Stimulated activated CD4-positive, alpha-beta T cell treated with anti-CD3 and anti-CD28 coated beads, Interleukin-1b, Interleukin-23, amount 100 ng/mL, for 48 hours (primary cell): Measurements from ENCODE around the gene SYT7.

Source experiments
- DNase-seq: peaks from one replicate; pipeline ENCODE4 v3.0.0-alpha.2; 2020

The SYT7 gene

DNA sequence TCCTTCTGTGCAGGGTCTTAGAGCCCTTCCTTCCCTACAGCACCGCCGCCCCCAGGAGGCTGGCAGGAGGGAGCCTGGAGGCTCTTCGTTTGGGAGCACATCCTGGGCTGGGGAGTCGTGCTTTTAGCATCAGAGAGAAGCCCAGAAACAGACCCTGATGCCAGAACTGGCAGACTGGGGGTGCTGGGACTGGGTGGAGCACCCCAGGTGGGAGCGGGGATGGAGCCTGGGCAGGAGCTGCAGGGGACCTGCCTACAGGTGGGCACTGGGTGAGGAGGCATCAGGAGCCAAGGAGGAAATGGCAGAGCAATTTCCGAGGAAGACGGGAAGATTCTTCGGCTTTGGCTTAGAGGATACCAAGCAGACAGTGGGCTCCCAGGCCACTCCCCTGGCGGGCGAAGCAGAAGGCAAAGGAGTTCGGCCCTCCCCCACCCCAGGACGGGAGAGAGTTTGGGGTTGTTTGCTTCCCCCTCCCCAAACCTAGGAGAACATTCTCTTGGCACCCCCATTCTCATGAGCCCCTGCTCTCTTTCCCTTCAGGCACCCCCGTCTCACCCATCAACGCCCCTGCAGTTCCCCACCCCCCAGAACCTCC lies 1.1 kb downstream of the SYT7 start:
- no peak for DNase-seq

DNA sequence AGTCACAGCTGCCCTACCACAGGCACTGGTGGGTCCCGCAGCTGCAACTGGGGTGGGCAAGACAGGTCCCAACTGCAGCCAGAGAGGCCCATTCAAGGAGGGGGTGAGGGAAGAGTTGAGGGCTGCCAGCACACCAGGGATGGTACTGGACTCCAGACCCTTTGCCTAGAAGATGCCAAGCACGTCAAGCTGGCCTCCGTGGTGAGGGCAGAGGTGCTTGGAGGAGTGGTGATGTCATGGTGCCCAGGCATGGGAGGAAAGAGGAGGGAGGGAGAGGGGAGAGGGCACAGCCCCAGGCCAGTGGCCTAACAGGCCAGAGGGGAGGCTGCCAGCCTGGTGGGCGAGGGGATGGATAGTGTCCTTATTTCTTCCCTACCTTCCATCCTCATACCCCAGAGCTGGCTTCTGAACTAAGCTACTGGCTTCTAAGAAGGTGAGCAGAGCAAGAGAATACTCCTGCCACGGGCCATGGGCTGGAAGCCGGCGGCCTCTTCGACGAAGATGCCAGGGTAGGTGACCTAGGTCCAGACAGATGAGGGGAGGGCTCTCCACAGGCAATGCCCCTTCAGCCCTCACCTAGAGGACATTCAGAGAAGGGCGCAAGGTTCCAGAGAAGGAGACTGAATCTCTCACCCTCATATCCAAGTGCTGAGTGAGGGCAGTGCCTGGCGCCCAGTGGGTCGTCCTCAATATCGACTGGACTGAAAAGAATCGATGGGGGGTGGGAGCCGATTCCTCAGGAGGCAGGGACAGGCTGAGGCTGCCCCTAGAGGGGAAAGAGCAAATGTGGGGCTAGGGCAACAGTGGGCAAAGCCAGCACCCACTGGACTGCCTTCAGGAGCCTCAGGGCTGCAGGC lies 1.8 kb downstream of the SYT7 start:
- no peak for DNase-seq

DNA sequence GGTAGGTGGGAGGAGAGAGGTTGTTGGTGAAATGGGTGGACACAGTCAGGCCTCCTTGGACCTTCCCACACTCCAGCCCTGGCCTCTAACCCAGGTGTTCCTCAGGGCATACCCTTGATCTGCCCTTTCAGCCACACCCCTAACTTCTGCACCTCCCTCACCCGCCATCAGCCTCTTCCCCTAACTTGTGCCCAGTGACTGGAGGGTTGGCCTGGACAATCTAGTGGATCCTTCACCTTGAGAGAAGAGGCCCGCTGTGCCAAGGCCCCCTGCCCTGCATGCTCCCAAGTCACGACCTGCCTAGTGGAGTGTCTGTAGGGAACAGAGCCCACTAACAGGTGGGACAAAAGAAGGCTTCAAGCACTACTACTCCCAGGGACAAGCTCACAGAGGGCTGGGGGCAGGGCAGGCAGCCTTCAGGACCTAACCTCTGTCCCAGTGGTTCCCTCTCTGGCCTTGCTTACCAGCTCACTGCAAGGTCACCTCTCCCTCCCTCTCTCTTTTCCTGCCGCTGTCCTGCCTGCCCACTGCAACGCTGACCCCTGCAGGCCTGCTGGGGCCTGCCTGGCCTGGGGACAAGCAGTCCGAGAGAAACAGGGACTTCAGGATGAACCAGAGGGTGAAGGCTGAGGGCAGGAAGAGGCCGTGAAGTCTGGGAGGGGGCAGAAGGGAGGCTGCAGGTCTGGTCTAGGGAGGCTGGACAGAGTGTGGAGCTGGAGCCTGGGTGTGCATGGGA lies 3.3 kb downstream of the SYT7 start:
- DNase-seq = no peak

DNA sequence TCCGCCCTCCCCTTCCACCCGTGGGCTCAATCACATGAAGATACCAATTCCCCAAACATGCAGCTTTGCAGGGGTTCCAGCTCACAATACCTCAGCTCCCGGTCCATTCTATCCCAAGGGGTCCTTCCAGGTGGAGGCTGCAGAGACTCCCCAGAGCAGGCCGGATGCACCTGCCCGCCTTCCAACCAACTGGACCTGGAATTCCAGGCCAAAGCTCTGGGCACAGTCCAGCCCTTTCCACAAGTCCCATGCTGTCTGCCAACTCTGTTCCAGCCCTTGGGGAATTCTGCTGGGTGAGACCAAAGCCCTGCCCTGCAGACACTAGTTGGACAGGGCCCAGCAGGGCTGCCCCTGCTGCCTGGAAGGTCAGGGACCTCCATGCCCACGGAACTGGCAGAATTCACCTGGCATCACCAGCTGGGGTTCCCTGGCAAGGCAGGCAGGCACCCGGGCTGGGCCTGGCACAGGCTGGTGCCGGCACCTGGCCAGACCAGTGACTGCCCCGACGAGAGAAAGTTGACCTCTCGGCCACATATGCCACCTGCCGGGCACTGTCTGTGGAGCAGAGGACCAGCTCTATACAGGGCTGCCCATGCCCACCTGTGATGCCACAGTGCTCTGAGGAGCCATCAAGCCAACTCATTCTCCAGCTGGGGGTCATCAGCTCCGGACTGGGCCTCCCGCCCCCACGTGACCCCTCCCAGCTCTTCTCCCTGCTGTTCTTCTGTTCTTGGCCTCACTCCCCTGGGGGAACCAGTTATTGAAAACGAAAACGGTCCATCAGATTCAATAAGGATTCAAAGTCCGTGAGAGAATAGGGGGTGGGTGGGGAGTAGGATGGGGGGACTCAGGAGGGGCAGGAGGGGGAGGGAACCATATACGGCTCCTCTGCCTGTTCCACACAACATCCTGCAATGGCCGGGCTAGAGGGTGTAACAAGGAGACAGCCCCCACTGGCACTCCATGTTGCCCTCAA lies 4.7 kb downstream of the SYT7 start:
- no peak for DNase-seq

DNA sequence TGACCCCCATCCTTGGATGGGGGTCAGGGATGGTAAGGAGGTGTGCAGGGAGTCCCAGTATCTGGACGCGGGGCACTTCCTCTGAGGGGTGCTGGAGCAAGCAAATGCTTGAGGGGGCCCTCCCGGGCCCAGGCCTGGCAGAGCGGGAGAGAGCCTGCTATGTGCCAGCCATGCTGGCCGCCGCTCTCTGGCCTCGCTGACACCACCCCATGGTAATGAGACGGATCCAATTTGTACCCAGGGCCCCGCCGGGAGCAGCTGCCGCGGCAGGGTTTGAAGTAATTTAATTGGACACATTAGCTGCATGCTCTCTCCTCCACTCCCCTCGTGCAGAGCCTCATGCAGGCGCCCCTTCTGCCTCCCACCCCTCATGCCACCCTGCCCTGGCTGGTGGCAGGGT lies 6.3 kb downstream of the SYT7 start:
- DNase-seq = no peak

DNA sequence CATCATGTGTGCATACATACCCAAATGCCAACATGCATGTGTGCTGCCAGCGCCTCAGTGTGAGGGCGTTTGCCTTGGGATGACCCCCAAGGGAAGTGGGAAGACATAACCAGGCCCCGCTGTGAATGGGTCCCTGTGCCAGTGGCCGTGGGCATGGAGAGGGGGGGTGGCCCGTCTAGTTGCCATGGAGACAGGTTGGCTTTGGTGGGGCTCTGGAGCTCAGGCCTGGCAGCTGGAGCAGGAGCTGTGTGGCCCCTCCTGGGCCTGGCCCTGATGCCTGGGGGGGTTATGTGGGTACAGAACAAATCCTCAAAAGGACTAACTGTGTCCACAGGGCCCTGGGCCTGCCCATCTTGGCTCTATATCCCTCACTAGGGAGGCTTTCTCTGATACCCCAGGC lies 8.0 kb downstream of the SYT7 start:
- no peak for DNase-seq

DNA sequence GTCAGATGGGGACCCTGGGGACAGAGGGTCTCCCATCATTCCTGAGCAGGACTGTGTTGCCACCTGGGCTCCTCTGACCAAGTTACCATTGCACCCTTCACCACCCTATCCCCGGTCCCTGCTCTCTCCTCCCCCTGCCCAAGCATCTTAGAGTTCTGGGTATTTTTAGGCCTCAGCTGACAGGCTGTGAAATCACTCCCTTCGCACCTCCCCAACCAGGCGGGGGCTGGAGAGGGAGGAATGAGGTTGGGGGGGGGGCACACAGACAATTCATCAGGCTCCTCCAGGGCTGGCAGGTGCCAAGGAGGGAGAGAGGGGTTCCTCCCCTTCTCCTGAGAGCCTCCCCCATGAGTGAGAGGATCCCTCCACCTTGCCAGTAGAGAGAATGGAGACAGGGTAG lies 9.0 kb downstream of the SYT7 start:
- no peak for DNase-seq

DNA sequence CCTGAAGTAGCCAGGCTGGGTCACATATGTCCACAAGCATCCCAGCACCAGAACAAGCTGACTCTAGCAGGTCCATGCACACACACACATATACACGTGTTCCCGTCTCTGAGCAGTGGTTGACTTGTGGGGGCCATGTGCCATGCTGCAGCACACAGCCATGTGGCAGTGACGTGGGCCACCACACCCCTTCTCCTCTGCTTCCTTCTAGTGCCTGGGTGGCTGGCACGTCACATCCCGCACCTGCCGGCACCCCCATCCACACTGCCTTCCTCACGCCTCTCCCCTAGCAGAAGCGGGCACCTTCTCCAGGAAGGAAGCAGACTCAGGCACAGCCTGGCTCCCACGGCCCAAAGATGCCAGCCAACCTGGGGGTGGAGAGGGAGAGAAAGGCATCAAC lies 9.5 kb downstream of the SYT7 start:
- no peak for DNase-seq

DNA sequence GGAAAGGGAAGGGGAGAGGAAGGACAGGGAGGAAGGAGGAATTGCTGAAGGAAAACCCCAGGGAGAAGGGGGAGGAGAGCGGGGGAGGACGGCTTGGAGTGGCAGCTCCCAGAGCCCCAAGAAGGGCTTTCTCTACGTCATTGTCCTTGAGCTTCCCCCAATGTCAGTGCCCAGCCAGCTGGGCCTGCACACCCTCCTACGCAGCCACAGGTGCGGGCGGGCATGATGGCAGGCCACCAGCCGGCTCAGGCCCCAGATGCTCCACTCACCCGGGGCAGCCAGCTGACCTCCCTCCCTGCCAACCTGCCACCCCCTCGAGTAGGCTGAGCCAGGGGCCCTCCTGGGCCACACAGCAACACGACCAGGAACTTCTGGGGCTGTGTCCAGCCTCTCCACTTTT lies 11.2 kb downstream of the SYT7 start:
- DNase-seq = no peak

DNA sequence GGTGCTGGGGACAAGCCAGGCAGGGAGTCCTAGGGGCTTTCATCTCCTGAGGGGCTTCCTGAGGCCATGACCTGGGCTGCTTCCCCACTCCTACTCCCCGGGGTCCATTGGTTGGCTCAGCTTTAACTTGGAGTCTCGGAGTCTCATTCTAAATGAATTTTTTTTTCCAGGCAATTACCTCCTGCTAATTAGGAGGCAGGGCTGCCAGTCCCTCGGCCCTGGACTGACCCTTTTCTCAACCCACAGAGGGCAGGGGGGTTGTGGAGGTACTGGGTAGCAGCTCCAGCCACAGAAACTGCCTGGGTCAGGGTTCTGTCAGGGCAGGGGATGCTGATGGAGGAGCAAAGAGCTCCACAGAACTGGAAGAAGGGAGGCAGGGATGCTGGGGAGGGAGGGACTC lies 11.9 kb downstream of the SYT7 start:
- DNase-seq = no peak

DNA sequence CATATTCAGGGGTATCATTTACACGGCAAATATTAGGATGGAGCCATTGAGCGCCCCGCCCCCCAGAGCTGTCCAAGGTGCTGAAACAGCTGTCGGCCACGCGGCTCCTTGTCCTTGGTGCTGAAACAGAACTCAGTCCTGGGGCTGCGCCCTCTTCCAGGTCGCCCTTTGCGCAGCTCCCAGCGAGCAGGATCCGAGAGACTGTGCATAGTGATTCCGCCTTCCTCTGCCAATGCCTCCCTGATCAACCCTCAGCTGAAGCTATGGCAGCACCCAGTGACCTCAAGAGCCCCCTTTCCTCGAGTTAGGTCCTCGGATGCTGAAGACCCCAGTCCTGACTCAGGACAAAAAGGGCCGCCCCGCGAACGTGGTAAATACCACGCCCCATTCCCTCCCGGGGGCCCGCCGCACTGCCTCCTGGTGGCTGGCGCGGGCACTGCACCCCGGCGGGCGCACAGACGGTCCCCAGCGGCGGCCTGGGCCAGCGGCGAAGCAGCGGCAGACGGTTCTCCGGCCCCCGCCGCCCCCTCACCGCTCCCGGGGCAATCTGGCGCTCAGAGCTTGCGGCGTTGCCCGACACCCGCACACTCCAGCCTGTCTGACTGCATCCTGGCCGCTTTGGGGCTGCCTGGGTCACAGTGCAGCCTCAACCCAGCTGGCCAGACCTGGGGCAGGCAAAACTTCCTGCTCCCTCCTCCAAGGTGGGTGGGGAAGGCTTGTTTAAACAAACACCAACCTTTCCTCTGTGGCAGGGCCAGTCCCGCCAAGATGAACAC lies 13.4 kb downstream of the SYT7 start:
- peak; percentile 74 for DNase-seq

DNA sequence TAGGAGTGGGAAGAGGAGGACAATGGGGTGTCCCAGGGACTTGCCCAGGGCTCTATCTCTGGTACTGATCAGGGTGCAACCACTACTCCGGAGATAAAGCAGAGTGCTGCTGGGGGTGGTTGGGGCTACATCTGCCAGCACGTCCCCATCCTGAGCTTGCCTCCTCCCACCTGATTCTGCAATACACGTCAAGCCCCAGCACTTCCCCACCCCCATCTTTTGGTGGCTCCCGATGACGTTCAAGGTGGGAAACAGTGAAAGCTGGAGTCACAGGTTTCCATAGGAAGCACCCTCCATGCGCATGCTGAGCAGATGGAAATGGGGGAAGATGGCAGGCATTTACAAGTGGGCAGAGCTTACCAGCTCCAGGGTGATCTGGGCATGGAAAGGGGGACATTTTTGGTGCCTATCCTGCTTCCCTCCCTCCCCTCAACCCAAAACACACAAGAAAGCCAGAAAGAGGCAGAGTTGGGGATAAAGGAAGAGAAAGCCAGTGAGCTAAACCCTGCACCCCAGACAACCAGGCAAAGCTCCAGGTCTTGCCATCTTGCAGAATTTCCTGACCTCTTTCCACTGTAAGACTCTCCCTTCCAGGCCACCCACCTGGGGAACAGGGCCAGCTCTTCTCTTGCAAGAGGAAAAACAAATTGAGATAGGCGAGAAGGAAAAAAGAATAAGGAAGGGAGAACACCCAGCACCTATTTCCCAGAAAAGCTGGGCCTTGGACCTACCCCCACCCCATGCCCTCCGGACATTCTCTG lies 15.8 kb downstream of the SYT7 start:
- DNase-seq = no peak

DNA sequence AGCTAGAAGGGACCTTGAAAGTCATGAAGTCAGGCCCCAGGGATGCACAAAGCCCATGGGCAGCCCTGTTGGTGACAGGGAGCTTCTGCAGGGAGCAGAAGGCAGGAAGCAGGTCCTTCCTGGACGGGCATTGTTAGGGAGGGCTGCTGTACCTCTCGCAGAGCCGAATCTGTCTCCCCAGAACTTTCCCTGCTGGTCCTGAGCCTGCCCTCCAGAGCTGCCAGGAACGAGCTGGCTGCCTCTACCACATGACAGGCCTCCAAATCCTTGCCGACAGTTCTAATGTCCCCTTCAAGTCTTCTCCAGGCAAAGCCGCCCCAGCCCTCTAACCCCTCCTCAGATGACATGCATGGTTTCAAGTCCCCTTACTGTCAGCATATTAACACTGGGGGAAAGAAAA lies 20.1 kb downstream of the SYT7 start:
- DNase-seq = no peak

DNA sequence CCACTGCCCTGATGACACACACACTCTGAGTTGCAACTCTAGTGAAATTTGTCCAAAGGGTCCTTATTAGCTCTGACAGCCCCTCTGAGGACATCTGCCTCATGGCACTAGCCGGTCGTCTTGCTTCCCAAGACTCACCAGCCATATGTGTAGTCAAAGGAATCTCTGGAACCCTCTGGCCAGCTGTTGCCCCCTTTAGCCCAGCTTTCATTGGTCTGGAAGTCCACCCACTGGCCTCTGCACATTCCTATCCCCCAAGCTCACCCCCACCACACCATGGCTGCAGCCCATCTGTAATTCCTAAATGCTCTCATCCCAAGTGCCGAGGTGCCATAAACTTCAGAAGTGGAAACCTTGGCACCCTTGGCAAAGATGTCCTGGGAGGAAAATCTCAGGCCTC lies 24.3 kb downstream of the SYT7 start:
- no peak for DNase-seq

DNA sequence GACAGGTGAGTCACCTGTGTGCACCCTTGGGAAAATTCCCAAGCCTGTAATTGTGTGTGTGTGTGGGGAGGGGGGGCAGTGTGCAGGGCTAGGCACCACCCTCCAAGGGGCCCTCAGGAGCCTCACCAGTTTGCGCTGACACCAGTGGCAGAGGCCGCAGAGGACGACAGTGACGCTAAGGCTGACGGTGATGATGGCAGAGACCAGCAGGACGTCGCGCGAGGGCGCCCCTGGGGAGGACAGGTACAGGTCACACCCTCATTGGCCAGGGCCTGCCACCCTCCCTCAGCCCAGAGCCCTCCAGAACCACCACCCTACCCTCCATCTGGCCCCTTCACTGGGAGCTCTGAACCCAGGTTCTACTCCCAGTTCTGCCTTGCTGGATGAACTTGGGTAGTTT lies 24.9 kb downstream of the SYT7 start:
- DNase-seq = no peak

DNA sequence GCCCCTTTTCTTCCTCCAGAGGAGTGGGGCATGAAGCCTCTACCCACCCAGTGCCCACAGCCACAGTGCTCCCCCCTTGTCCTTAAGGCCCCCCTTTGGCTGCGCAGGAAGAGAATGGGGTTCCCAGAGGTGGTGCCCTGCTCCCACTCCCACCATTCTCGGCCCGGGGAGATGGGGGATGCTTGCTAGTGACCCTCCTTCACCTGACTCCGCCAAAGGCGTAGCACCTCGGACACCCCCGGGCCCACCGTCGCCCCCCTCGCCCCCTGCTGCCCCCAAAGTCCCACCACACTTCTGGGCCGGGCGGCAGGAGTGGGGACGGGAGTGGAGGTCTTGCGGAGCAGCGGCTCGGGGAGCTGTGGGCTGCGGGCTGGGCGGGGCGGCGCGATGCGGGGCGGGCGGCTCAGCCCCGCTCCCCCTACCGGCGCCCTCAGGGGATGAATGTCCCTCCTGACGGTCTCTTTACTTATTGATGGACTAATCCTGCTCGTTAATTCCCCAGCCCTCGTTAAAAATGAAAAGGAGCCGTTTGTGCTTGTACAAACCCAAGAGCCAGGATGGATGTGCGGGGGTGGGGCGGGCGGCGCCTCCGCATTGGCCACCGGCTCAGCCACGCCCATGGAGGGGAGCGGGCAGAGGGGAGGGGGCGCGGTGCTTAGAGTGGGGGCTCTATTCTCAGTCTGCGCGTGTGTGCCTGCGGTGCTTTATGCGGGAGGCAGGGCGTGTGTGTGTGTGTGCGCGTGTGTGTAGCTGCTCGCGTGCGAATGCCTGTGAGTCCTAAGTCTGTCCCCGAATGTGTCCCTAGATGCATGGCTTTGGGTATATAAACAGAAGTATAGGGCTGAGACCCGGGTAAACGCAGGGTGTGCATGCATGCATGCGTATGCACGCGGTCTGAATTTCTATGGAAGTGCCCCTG lies 25.6 kb downstream of the SYT7 start:
- no peak for DNase-seq

DNA sequence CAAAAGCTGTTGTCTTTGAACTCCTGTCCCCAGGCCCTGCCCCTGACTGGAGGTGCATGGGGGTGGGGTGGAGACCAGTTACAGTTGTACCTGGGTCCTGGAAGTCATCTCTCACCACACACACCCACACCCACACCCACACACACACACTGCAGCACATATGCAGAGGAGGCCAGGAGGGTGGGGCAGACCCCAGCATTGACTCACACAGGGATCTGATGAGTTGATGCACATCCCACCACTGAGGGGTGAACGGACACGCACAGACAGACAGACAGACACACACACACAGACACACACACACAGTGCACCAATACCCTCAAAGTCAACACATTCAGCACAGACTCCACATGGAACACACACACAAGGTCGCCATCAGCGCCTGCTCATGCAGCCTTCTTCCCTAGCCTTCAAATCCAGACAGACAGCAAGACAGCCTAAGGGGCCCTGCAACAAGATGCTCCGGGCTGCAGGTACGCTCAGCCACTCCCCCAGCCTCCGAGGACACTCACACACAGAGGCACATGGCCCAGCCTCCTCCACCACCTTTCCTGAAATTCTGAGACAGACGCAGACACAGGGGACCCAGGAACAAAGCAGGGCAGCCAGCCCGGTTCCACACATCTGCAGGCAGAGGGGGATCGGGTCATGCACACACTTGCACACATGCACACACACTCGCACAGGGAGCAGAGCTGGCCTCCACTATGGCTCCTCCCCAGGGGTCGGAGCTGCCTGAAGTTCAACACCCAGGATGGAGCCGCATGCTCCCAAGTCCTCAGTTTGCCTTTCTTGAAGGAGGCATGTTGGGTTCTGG lies 26.5 kb downstream of the SYT7 start:
- DNase-seq = no peak

DNA sequence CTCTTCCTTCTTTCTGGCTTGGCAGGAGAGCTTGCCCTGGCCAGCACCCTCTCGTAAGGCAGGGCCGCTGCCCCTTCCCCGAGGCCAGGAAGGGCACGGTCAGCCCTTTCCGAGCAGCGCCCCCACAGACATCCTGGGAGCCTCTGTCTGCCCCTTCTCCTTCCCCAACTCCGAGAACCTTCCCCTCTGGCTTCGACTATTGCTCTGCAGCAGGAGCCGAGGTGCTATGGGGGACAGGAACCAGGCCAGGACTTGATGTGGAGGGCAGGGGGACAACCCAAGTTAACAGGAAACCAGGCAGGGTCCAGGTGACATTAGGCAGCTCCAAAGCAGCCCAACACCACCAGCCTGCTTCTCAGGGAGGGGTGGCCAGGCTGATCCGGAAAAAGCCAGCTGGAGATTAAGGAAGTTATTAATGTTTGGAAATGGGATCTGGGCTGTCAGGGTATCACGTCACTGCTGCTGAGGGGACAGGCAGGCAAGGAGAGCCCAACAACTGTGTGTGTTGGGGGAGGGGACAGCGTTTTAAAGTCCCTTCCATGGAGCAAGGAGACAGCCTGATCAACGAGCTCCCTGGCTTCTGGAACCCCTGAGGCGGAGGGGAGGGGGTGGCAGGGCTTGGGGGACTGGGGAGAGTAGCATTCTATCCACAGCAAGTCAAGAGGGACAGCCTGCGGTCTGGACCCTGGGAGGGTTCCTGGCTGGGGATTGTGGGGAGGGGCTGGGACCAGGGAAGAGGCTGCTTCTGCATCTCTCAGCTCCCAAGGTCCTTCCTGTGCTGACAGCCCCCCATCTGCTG lies 27.3 kb downstream of the SYT7 start:
- DNase-seq = no peak
